Erythroblast (primary cell): ENCODE measurements around the gene FGD6.

ENCODE experiments used
- GATA1 ChIP-seq: IDR thresholded peaks from 2 replicates; pipeline ENCODE4 v1.6.1; 2011; ENCODE audit warnings: low read depth, mild to moderate bottlenecking, control low read depth, low read length, moderate library complexity
- POLR2A ChIP-seq: IDR thresholded peaks from 2 replicates; pipeline ENCODE4 v1.6.1; 2011; ENCODE audit warnings: mild to moderate bottlenecking, low read length

GRCh38 chr12:95214466-95214865, 2.8 kb downstream of the FGD6 start:
- TF ChIP-seq POLR2A = no peak
- no peak for TF ChIP-seq GATA1
